ENCODE results near the gene LRBA.

DNA sequence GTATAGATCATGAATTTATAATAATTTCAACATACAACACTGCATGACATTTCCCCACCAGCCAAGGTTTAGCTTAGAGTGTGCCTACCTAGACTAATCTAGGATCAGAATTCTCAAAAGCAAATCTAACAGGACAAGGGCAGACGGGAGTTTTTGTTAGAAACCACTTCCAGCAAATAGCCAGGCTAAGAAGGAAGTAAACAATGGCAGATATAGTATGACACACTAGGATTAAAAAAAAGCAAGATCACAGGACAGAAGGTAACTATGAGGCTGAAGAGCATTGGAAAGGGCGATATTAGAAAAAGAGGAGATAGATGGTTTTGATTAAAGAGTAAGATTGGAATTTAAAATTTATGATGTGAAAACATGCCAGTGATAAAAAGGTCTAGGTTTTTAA, 124.8 kb downstream of the LRBA start:
- no peak for TF ChIP-seq POLR2A (IDR thresholded peaks at IDR 0.05; ENCODE audit: low read depth, low read length)
- no peak for TF ChIP-seq POLR2AphosphoS5 (IDR thresholded peaks at IDR 0.05; ENCODE audit: low read depth, low read length)

Data from GM12892 (cell line).